PFSK-1 (cell line): ENCODE results near the gene ACP5.

Experiments used
- POLR2AphosphoS5 ChIP-seq: IDR thresholded peaks from 2 replicates; pipeline ENCODE4 v1.6.1; 2012; ENCODE audit warnings: low read depth, mild to moderate bottlenecking, control low read depth, low read length, moderate library complexity
- SIN3A ChIP-seq: IDR thresholded peaks from 2 replicates; pipeline ENCODE4 v1.6.1; 2012; ENCODE audit warnings: mild to moderate bottlenecking, low read length, moderate library complexity, borderline replicate concordance; ENCODE audit not compliant: insufficient read depth

DNA sequence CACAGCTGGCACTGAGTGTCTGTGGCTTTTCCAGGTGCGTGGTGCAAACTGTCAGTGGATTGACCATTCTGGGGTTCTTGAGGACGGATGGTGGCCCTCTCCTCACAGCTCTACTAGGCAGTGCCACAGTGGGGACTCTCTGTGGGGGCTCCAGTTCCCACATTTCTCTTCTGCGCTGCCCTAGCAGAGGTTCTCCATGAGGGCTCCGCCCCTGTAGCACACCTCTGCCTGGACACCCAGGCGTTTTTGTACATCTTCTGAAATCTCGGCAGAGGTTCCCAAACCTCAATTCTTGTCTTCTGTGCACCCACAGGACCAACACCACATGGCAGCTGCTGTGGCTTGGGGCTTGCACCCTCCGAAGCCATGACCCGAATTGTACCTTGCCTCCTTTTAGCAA is 29.0 kb upstream of the ACP5 start:
- TF ChIP-seq POLR2AphosphoS5 (no peak), SIN3A (no peak)
